SKM-1 (cell line): Measurements from ENCODE around the gene LILRB3.

Experiments
- DNase-seq: peaks from one replicate; lab custom pipeline; 2025; ENCODE audit not compliant: unreplicated experiment; lab: John Stamatoyannopoulos, UW

The LILRB3 gene

DNA sequence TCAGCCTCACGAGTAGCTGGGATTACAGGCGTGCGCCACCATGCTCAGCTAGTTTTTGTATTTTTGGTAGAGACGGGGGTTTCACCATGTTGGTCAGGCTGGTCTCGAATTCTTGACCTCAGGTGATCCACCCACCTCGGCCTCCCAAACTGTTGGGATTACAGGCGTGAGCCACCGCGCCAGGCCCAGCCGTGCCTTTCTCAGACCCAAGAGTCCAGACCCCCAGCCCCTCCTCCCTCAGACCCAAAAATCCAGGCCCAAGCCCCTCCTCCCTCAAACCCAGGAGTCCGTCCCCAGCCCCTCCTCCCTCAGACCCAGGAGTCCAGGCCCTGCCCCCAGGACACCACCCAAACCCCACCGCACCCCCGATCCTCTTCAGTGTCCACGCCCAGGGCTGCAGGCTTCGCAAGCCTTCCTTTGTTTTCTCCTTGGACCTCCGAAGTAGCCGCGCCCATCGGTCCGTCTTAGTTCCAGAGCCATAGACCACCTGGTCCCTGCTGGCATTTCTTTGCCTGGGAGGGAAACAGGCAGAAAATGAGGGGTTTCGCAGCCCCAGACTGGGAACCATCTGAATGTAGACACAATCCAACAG lies 53.6 kb downstream of the LILRB3 start:
- DNase-seq, result no peak

GRCh38 chr19:54168174-54168917 lies 54.5 kb downstream of the LILRB3 start:
- peak; percentile 24 for DNase-seq
